DMS153 treated with DMSO at 0.1 percent for 48 hours (cell line): ENCODE results near the gene CD99L2.
"Not testable (repeated sequence)": the region's sequence is repeated elsewhere in the genome, so short reads cannot be mapped to it uniquely, and the experiment has no call there.

Experiments used
- DNase-seq: peaks from one replicate; lab custom pipeline; 2025; ENCODE audit not compliant: unreplicated experiment; lab: John Stamatoyannopoulos, UW

Gene CD99L2

DNA sequence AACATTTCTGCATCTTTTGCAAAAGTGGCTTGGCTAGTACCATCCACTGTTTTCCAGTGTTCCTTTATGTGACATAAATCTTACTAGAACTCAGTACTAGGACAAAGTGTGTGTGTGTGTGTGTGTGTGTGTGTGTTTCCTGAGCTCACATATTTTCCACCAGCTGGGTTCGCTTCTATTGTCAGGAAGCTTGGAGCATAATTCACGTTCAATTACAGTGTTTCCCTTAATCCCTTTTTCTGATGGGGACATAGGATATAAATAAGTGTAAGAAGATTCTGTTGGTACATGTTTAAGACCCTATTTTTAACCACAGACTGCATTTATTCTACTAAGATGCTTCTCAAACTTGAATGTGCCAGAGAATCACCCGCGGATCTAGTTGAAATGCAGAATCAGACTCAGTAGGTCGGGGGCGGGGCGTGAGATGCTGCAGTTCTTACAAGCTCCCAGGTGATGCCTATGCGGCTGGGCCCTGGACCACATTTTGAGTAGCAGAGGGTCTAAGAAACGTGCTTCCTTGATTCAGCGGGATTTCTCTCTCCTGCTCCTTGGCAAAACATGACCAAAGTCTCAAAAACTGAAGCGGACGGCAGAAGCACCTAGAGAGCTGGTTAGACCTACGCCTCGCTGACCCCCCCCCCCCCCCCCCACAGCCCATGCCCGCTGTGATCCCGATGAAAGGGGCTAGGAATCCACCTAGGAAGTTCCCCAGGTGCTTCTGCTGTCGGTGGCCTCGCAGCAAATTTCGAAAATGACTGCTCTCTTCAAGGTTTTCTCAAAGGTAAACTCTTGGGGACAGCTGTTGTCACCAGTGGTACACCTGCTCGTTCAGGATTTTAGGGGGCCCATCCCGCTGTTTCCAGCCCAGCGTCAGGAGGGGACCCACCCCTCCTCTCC, 797 bp downstream of the CD99L2 start:
- DNase-seq = peak; percentile 20

DNA sequence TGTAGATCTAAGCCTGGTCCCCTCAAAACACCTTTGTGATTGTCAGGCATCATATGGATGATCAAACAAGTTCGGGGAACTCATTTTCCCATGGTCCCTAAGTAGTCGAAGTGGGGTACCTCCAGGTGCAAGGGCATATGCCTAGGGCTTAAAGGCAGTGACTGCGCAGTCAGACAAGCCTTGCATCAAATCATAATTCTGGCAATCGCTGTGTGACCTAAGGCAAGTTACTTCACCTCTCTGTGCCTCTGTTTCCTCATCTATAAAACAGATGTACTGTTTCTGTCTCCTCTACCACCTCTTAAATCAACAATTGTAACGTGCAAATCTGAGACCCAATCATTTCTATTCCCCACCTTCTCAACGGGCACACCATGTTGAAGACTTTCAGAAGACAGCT, 1.8 kb downstream of the CD99L2 start:
- DNase-seq = no peak

DNA sequence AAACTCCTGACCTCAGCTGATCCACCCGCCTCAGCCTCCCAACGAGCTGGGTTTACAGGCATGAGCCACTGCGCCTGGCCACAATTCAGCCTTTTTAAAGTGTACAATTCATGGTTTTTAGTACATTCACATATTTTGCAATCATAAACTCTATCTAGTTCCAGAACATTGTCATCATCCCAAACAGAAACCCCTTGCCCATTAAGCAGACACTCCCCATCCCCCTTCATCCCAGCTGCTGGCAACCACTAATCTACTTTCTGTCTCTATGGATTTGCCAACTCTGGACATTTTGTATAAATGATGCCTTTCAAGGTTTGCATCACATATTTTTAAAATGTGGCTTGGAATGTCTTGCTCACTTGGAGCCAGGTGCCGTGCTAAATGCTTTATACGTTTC, 4.5 kb downstream of the CD99L2 start:
- no peak for DNase-seq

DNA sequence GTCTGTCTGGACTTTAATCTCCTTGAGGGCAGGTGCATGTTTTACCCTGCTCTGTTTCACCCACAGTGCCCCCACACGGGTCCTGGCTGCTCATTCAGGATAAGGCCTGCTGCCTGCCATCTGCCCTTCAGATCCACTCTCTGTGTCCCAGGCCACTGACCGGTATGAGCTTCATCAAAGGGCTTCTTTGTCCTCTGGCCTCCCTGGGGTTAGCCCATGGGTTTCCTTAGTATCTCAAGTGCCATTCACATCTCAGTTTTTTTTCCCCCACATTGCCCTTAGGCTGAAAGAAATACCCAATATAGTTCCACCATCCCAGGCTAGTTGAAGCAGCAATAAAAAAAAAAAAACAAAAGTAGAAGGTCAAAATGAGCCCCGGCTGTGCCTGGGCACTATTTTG, 9.3 kb downstream of the CD99L2 start:
- no peak for DNase-seq

DNA sequence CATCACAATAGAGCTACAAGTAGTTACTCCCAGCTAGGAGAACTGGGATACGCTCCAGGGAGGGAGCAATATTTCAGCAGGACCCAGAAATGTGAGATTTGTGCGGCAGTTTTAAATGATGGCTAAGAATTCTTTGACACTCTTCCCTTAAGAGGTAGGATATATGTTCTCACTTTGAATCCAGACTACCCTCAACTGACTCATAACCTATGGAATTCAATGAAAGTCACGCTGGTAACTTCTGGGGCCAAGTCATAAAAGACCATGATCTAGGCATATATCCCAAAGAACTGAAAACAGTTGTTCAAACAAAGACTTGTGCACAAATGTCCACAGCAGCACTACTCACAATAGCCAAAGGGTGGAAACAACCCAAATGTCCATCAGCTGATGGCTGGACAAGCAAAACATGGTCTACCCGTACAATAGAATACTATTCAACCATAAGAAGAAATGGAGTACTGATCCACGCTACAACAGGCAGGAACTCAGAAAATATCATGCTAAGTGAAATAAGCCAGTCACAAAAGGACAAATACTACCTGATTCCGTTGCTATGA, 10.5 kb downstream of the CD99L2 start:
- no peak for DNase-seq

DNA sequence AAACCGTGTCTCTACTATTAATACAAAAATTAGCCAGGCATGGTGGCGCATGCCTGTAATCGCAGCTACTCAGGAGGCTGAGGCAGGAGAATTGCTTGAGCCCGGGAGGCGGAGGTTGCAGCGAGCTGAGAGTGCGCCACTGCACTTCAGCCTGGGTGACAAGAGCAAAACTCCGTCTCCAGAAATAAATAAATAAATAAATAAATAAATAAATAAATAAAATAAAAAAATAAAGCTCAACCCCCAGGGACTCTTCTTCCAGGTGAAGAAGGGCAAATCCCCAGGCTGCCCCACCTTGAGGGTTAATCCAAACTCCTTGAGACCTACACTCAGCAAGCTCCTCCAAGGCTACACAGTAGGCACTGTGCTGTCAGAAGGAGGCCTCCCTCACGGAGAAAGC, 11.2 kb downstream of the CD99L2 start:
- not testable (repeated sequence) for DNase-seq

DNA sequence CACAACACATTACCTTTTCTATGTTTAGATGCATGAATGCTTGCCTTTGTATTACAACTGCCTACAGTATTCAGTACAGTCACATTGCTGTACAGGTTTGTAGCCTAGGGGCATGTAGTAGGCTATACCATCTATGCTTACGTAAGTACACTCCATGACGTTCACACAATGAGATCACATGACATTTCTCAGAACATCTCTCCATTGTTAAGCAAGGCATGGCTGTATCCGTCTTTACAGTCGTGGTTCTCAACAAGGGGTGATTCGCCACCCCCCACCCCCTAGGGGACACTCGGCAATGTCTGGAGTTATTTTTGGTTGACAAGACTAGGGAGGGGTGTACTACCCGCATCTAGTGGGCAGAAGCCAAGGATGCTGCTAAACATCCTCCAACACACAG, 12.1 kb downstream of the CD99L2 start:
- no peak for DNase-seq

DNA sequence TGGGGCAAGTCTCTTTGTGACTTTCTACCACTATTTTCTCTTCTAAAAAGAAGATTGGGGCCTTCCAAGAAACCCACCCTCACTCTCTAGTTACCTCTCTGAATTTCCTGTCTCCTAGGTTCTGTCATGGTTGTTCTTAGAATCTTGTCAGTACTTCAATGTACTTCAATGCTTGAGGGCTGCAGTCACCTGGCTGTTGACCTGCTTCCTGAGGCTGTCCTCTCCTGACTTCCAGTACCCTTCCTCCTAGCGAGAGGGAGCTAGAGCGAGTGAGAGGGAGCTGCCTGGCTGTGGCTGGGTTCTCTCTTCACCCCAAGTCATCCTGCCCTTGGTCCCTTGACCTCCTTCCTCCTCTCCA, 17.7 kb downstream of the CD99L2 start:
- DNase-seq = no peak

DNA sequence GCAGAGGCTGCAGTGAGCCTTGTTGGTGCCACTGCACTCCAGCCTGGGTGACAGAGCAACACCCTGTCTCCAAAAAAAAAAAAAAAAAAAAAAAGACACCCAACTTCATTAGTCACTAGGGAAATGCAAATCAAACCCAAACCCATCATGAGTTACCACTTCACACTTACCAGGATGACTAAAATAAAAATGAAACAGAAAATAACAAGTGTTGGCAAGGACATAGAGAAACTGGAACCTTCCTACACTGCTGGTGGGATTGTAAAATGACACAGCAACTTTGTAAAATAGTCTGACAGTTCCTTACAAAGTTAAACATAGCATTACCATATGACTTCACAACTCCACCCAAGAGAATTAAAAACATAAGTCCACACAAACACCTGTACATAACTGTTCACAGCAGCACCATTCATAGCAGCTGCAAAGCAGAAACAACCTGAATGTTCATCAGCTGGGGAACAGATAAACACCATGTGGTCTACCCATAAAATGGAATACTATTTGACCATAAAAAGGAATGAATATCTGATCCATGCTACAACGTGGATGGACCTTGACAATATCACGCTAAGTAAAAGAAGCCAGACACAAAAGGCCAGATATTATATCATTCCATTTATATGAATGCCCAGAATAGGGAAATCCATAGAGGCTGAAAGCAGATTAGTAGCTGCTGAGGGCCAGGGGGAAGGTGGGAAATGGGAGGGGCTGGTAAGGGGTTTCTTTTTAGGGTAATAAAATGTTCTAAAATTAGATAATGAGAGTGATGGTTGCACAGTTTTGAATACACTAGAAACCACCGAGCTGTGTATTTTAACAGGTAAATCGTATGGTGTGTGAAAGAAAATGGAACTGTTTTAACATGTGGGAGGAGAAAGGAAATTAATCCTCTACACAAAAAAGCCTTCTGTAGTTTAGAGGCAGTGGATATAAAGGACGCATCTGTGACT, 18.3 kb downstream of the CD99L2 start:
- no peak for DNase-seq

DNA sequence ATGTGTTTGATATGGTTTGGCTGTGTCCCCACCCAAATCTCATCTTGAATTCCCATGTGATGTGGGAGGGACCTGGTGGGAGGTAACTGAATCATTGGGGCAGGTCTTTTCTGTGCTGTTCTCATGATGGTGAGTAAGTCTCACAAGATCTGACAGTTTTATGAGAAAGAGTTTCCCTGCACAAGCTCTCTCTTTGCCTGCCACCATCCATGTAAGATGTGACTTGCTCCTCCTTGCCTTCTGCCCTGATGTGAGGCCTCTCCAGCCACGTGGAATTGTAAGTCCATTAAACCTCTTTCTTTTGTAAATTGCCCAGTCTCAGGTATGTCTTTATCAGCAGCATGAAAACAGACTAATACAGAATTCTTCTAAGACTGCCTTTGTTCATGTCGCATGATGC, 22.8 kb downstream of the CD99L2 start:
- not testable (repeated sequence) for DNase-seq

DNA sequence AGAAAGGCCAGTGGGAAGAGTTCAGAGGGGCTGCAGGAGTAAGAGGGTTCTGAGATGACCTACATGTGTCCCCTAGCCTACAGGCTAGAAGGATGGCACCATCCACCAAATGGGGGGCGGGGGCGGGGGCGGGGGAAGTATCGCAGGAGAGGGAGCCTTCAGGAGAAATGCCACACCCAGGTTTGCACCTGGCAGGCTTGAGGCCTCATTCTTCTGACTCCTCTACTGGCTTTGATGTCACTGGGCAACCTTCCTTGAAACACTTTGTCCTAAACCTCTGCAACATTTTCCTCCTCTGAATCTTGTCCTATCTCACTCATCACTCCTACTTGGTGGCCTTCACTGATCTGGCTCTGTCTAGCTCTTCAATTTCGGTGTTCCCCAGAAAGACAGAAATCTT, 24.0 kb downstream of the CD99L2 start:
- no peak for DNase-seq

DNA sequence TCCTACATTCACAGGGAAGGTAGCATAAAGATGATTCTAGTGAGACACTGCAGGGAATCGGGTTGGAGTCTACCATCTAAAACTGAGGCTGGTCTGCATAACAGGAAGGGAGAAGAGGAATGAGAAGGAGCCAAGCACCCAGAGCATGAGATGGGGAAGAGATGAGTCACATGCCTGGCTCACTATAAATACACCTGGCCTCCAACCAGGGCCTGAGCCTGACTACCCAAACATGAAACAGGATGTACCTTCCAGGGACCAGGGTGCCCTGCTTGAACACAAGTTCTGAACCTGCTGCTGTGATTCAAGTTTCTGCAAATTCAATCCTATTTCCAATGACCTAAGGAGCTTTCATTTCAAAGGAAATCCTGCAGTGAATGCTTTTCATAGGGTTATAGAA, 24.9 kb downstream of the CD99L2 start:
- no peak for DNase-seq

DNA sequence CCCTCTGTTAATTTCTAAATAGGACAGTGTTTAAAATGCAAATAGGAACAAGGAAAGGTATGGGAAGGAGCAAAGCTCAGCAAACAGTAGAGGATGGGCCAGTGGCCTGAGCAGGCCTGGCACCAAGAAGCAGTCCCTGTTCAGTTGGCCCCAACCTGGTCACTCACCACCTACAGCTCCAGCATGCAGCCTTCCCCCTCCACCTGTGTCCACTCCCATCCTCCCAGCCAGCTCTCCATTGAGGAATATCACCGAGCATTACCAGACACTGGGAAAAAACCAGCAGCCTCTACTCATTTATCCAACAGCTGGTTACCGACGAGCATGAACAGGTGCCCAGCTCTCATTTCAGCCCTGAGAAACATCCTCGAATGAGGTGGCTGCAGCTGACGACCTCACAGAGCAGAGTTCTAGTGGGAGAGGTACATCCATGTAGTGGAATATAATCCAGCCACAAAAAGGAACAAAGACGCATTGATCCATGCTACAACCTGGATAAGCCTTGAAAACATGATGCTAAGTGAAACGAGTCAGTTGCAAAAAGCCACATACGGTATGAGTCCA, 25.6 kb downstream of the CD99L2 start:
- no peak for DNase-seq

DNA sequence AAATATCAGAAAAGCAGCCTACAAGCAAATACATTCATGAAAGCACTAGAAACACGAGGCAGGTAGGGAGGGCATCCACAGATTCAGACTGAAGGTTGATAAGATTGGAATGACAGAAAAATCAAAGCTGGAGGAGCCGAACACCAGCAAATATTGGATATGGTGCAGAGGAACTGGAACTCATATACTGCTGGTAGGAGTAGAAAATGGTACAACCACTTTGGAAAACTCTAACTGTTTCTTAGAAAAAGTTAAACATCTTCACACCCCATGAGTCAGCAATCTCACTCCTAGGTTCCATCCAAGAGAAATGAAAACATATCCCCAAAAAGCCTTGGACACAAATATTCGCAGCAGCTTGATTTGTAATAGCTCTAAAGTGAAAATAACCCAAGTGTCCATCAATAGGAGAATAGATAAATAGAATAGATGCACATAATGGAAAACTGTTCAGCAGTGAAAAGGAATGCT, 27.1 kb downstream of the CD99L2 start:
- DNase-seq = no peak

DNA sequence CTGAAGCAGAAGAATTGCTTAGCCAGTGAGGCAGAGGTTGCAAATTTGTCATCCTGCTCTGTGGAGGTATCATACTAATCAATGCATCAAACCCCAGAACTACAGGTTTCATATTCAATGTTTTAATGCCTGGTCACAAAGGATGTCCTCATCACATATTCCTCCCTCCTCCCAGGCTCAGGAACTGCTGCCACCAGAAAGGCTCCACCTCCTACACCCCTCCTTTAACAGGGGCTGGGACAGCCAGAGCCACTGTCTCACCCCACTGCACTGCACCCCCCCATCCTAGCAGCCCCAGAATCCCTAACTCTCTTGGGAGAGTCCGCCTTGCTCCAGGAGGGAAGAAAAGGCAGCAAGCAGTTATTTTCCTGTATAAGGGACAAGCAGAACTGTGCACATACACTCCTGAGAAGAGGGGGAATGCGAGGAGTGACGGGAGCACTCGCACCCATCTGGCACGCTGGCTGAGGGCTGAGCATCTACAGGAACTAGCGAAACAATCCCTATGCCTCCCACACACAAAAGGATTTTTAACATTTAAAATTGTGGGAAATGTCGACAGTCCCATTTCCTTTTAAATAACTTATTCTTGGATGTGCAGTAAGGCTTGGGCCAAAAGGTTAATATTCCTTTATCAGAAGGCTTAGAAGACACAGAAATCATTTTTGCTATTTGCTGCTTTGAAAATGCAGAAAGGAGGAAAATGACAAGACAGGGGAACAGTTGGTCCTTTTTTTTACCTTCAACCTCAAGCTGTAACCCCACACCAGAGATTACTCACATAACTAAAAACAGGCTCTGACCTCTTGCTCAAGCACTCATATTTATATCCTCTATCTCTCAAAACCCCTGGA, 27.8 kb downstream of the CD99L2 start:
- no peak for DNase-seq

DNA sequence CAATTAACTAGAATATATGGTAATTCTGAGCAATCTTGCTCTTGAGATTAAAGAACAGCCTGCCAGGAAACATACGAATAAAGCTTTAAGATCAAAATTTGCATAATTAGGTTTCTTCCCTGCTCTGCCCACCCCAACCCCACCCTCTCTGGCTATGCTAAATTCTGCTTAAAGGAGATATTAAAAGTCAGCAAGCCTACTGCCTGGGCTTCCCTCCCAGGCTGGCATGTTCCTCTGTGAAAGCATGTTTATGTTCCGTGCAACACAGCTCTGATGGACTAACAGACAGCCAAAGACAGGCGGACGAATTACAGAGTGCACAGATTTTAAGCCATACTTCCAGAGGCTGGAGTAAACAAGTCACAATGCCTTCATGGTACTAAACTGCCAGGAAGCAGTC, 28.4 kb downstream of the CD99L2 start:
- no peak for DNase-seq

DNA sequence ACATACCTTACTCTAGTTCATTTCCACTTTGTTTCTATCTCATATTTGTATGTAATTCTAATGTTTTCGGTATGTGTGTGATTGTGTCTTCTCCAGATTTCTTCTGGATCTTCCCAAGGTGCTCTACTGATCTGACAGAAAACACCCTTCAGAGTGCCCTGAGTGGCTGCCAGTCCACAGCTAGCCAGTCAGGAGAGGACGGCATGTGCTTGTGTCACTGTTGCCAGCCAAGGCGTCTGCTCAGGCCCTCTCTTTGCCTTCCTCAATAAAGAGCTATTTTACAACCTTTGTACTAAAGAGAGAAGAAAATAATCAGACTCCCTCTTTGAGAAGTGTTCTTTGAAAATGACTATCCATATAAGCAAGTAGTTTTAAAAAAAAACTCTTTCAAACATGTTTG, 29.0 kb downstream of the CD99L2 start:
- no peak for DNase-seq

DNA sequence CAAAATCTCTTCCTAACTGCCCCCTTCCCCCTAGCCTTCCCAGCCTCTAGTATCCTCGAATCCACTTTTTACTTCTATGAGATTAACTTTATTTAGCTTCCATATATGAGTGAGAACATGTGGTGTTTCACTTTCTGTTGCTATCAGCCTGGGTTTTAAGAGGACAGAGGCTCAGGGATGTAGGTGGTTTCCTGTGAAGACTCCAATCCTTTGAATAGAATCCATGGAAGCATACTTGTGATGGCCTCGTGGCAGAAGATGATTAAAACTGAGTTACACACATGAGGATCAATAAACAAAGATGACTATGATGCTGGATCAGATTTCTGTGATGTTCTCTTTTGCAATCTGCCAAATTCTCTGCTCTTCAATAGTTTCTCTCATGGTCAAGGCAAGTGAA, 29.8 kb downstream of the CD99L2 start:
- no peak for DNase-seq

DNA sequence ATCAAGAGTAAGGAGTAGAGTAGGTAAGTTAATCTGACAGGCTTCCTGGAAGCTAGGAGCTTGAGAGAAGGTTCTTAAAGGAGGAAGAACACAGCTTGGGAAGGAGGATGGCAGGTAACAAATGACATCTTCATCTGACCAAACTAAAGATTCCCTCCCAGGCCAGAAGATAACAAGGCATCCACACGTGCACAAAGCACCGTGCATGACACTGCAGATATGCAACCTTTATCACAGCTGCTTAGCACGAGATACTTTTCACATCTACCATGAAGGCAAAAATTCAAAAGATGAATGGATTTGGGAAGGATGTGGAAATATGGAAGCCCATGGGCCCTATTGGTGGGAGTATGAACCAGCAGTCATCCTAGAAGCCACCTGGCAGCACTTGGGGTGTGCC, 34.3 kb downstream of the CD99L2 start:
- DNase-seq = no peak

DNA sequence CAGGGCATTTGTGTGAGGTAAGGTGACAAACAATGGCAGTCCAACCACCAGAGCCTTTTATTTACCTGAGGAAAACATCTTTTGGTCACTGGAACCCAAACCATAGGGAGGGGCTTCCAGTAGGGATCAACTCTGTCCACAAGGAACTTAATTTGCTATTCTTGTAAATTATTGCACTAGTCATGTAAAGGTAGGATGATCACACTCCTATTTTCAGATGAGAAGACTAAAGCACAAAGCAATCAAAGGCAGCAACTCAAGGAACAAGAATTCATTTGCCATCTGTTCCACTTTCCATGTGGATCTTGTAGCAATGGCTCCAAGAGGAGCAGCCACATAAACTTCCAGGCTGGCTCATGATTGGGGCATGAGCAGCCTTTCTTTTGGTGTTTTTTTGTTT, 35.3 kb downstream of the CD99L2 start:
- DNase-seq = no peak
